ENCODE measurements around the gene RAMAC.
"Not testable (repeated sequence)": the region's sequence is repeated elsewhere in the genome, so short reads cannot be mapped to it uniquely, and the experiment has no call there.

Gene RAMAC

GRCh38 chr15:83014205-83014653 lies 28.2 kb downstream of the RAMAC start:
- no peak for DNase-seq (ENCODE audit: low read depth)

- no peak for DNase-seq (ENCODE audit: low read depth)
Measured at GRCh38 chr15:83015361-83015760, 29.4 kb downstream of the RAMAC start.

- no peak for DNase-seq (ENCODE audit: low read depth)
Measured at GRCh38 chr15:83016906-83017305, 30.9 kb downstream of the RAMAC start.

- no peak for DNase-seq (ENCODE audit: low read depth)
Measured at GRCh38 chr15:83018436-83018835, 32.4 kb downstream of the RAMAC start.

GRCh38 chr15:83030021-83030420 lies 44.0 kb downstream of the RAMAC start:
- no peak for DNase-seq (ENCODE audit: low read depth)

GRCh38 chr15:83031234-83031633 lies 45.2 kb downstream of the RAMAC start:
- DNase-seq (ENCODE audit: low read depth), result not testable (repeated sequence)

- no peak for DNase-seq (ENCODE audit: low read depth)
Measured at GRCh38 chr15:83036253-83036652, 50.2 kb downstream of the RAMAC start.

GRCh38 chr15:83039206-83039605 lies 53.2 kb downstream of the RAMAC start:
- no peak for DNase-seq (ENCODE audit: low read depth)
